ENCODE results near the gene UBE2D2.

- no peak for TF ChIP-seq POLR2A (IDR thresholded peaks at IDR 0.05)
- no peak for TF ChIP-seq CTCF (IDR thresholded peaks at IDR 0.05)
- no peak for TF ChIP-seq EP300 (IDR thresholded peaks at IDR 0.05)
- TF ChIP-seq POLR2AphosphoS5 (IDR thresholded peaks at IDR 0.05) = no peak
Measured at GRCh38 chr5:139593716-139594319, 32.7 kb downstream of the UBE2D2 start.

All from upper lobe of left lung (tissue), 4 donors.